HUDEP-2 (cell line): ENCODE data around the gene IGF2BP2.

Experiments used
- DNase-seq, 76 experiments: peaks; one replicate each; lab custom pipeline; 2025; ENCODE audit not compliant: unreplicated experiment in 76 of 76; lab: John Stamatoyannopoulos, UW

IGF2BP2 gene

DNA sequence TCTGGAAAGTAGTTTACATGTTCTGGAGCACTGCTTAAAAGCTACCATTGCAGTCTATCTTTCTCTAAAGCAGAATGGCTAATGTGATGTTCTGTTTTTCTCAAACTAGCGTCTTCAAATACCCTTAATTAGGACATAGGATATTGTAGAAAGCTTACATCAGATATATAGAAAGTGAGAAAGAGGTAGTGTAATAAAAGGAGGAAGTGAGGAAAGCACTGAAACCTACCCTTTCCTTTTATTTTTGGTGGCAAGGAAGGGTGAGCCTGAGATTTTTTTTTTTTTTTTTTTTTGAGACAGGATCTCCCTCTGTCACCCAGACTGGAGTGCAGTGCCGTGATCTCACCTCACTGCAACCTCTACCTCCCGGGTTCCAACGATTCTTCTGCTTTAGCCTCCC is 229.3 kb downstream of the IGF2BP2 start:
- no peak for DNase-seq

- no peak for DNase-seq
Measured at GRCh38 chr3:185594073-185594472, 230.8 kb downstream of the IGF2BP2 start.
